ENCODE data around the gene CTSA. TPM values are rescaled to one million over a fixed set of nuclear protein-coding genes. Genes with fewer than 3 reads are reported as not detected.

CTSA gene
- total RNA-seq, 4 donors from 2014 or later, result 79.1 to 164 (median 109) TPM

- no peak for TF ChIP-seq CTCF (IDR thresholded peaks at IDR 0.05; ENCODE audit: low read depth)
Observed at GRCh38 chr20:45867136-45867818, 23.9 kb upstream of the CTSA start.

- no peak for TF ChIP-seq CTCF (IDR thresholded peaks at IDR 0.05; ENCODE audit: low read depth)
Observed at GRCh38 chr20:45867819-45868176, 23.3 kb upstream of the CTSA start.

DNA sequence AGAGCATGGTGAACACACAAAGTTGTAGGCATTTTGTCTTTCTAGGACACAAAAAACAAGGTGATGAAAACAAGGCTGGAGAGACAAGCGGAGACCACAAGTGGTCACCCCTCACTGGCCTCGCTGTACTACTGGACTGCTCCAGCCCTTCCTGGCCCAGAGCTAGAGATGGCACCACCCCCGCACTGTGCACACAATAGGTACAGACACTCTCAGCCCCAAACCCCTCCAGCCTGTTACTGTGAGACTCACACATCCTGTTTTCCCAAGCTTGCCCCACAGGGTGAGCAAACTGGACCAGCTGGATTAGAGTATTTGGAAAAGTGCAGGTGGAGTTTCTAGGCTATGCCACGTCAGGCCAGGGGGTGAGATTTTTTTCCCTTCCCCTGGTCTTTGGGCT is 18.5 kb upstream of the CTSA start:
- no peak for TF ChIP-seq CTCF (IDR thresholded peaks at IDR 0.05; ENCODE audit: low read depth)

DNA sequence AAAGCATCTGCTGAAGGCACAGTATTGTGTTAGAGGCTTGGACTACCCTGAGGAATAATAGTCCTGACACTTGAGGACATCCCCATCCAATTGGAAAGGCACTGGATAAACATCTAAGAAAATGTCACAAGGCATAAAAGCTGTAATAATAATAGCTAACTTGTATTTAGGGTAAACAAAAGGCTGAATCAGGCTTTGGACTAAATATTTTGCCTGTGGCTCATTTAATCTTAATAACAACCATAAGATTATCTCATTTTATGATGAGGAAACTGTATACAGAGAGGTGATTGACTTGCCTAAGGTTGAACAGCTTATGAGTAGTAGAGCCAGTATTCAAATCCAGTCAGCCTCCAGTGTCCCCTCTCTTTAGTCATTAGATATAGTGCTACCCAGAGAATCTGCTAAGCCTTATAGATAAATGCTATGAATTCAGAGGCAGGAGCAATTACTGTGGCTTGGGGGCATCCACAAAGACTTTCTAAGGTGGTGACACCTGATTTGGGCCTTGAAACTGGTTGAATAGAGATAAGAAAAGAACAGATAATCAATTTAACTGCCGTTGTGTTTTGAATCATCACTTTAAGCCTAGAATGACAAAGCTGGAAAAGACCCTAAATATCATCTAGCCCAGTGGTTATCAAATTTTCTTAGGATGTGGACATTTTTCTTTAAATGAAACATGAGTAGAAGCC is 17.6 kb upstream of the CTSA start:
- TF ChIP-seq CTCF (IDR thresholded peaks at IDR 0.05; ENCODE audit: low read depth), result no peak

- no peak for TF ChIP-seq CTCF (IDR thresholded peaks at IDR 0.05; ENCODE audit: low read depth)
Observed at GRCh38 chr20:45874576-45874975, 16.6 kb upstream of the CTSA start.

GRCh38 chr20:45878076-45878761 is 12.9 kb upstream of the CTSA start:
- no peak for TF ChIP-seq CTCF (IDR thresholded peaks at IDR 0.05; ENCODE audit: low read depth)
